WTC11 (cell line): ENCODE data around the gene CPPED1.

ENCODE experiments used
- ATF3 ChIP-seq: sonication (generic); formaldehyde crosslinking; conservative IDR thresholded peaks from 2 replicates; pipeline ENCODE4 v1.8.1; 2022; ENCODE audit warnings: mild to moderate bottlenecking, missing genetic modification reagents
- CBFB ChIP-seq: sonication (generic); formaldehyde crosslinking; IDR thresholded peaks from 2 replicates; pipeline ENCODE4 v1.8.1; 2022; ENCODE audit warnings: mild to moderate bottlenecking, low read depth, missing genetic modification reagents
- USF2 ChIP-seq: sonication (generic); formaldehyde crosslinking; IDR thresholded peaks from 2 replicates; pipeline ENCODE4 v1.8.1; 2023; ENCODE audit warnings: mild to moderate bottlenecking, missing genetic modification reagents, moderate library complexity
- TF ChIP-seq, protein P1 (sequence below): fragments of 200-600 bp; IDR thresholded peaks from 2 replicates; pipeline ENCODE4 v1.8.0; 2022; ENCODE audit warnings: antibody characterized with exemption
- TF ChIP-seq, protein P2 (sequence below): sonication (generic); formaldehyde crosslinking; IDR thresholded peaks from 2 replicates; pipeline ENCODE4 v1.8.1; 2022; ENCODE audit warnings: low read depth, missing genetic modification reagents, borderline replicate concordance
- TF ChIP-seq, protein P3 (sequence below): sonication (generic); formaldehyde crosslinking; IDR thresholded peaks from 2 replicates; pipeline ENCODE4 v1.8.0; 2023; ENCODE audit warnings: missing genetic modification reagents
- TF ChIP-seq, protein P4 (sequence below): sonication (generic); formaldehyde crosslinking; IDR thresholded peaks from 2 replicates; pipeline ENCODE4 v1.8.1; 2022; ENCODE audit warnings: mild to moderate bottlenecking, missing genetic modification reagents, moderate library complexity, borderline replicate concordance

GRCh38 chr16:12709807-12710206, 93.9 kb downstream of the CPPED1 start:
- TF ChIP-seq ATF3 (CRISPR knock-in tag) (no peak), CBFB (CRISPR knock-in tag) (no peak), USF2 (CRISPR knock-in tag) (no peak)
- TF ChIP-seq, protein P1, sequence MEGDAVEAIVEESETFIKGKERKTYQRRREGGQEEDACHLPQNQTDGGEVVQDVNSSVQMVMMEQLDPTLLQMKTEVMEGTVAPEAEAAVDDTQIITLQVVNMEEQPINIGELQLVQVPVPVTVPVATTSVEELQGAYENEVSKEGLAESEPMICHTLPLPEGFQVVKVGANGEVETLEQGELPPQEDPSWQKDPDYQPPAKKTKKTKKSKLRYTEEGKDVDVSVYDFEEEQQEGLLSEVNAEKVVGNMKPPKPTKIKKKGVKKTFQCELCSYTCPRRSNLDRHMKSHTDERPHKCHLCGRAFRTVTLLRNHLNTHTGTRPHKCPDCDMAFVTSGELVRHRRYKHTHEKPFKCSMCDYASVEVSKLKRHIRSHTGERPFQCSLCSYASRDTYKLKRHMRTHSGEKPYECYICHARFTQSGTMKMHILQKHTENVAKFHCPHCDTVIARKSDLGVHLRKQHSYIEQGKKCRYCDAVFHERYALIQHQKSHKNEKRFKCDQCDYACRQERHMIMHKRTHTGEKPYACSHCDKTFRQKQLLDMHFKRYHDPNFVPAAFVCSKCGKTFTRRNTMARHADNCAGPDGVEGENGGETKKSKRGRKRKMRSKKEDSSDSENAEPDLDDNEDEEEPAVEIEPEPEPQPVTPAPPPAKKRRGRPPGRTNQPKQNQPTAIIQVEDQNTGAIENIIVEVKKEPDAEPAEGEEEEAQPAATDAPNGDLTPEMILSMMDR: no peak
- TF ChIP-seq, protein P2, sequence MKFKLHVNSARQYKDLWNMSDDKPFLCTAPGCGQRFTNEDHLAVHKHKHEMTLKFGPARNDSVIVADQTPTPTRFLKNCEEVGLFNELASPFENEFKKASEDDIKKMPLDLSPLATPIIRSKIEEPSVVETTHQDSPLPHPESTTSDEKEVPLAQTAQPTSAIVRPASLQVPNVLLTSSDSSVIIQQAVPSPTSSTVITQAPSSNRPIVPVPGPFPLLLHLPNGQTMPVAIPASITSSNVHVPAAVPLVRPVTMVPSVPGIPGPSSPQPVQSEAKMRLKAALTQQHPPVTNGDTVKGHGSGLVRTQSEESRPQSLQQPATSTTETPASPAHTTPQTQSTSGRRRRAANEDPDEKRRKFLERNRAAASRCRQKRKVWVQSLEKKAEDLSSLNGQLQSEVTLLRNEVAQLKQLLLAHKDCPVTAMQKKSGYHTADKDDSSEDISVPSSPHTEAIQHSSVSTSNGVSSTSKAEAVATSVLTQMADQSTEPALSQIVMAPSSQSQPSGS: no peak
- TF ChIP-seq, protein P3, sequence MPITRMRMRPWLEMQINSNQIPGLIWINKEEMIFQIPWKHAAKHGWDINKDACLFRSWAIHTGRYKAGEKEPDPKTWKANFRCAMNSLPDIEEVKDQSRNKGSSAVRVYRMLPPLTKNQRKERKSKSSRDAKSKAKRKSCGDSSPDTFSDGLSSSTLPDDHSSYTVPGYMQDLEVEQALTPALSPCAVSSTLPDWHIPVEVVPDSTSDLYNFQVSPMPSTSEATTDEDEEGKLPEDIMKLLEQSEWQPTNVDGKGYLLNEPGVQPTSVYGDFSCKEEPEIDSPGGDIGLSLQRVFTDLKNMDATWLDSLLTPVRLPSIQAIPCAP: no peak
- TF ChIP-seq, protein P4, sequence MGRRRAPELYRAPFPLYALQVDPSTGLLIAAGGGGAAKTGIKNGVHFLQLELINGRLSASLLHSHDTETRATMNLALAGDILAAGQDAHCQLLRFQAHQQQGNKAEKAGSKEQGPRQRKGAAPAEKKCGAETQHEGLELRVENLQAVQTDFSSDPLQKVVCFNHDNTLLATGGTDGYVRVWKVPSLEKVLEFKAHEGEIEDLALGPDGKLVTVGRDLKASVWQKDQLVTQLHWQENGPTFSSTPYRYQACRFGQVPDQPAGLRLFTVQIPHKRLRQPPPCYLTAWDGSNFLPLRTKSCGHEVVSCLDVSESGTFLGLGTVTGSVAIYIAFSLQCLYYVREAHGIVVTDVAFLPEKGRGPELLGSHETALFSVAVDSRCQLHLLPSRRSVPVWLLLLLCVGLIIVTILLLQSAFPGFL (CRISPR knock-in tag): no peak
